Ramos (cell line): ENCODE results near the gene SAMD14.

ENCODE experiments used
- in situ Hi-C: fragments of 300-500 bp; cut with MboI; formaldehyde crosslinking; loops from one replicate; pipeline ENCODE4 v1.14.3; 2022; ENCODE audit warnings: low sequenced_read_pairs; ENCODE audit not compliant: unreplicated experiment

Gene SAMD14

GRCh38 chr17:50117202-50118051, 12.5 kb downstream of the SAMD14 start:
- in situ Hi-C loops: no loop called here

GRCh38 chr17:50115756-50116155, 14.2 kb downstream of the SAMD14 start:
- in situ Hi-C loops: no loop called here

DNA sequence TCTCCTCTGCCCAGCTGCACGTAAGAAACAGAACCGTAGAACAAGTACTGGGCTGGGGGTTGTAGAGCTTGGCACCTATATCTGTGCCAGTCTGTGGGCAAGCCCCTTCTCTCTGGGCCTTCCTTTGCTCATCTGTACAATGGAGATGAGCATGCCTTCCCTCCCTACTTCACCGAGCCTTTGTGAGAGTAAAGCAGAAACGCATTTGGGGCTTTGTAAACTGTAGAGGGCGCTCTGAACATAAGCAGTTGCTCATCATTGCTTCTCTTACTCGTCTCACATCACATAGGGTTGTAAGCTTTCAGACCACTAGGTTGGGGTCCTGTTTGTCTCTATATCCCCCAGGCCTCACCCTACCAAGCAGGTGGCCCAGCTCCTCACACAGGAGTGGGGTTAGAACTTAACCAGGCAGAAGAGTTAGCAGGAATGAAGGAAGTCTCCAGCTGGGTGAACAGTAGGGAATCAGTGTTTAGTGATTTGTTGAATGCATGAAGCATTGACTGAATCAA, 15.1 kb downstream of the SAMD14 start:
- in situ Hi-C loops: no loop called here

GRCh38 chr17:50114401-50114800, 15.6 kb downstream of the SAMD14 start:
- in situ Hi-C loops: no loop called here

DNA sequence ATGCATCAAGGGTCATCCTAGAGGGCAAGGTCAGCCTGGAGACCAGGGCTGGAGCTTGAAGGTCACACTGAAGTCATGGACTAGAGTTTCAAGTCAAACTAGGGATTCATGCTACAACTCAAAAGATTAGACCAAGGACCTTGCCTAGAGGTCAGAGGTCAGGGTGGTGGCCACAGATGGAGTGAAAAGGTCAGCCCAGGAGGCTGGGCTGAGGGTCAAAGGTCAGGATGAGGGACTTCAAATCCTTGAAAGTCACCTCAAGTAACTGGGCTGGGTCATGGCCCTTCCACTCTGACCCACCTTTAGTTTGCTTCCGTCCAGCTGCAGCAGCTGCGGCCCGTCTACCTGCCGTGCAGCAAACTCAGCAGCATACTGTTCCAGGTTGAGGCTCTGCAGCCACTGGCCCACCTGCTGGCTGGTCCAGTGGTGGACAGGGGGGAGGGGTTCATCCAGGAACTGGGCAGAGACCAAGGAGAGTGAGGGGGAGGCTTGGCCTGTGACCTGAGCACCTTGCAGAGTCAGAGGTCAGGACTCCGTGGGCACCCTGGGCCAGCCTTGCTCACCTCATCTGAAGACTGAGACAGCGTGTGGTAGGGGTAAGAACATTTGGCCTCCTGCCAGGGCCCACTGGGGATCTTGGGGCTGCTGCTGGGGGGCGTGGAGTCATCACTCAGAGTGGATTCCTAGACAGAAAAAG, 16.2 kb downstream of the SAMD14 start:
- in situ Hi-C loops: no loop called here

DNA sequence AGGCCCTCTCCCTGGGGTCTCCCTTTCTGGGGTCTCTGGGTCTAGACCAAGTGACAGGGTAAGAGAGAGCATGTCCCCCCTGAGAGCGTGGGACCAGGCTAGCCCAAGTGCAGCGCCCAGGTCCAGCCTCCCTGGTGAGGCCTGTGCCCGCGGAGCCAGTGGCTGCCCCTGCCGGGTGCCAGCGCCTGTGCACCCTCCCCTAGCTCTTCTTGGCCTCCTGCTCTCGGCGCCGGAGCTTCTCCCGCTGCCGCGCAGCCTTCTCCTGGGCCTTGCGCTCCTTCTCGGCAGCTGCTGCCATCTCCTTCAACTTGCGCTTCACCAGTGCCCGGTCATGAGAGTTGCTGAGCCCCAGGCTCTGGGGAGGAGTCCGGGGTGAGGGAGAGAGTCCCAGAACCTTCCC, 17.3 kb downstream of the SAMD14 start:
- in situ Hi-C loops: no loop called here

DNA sequence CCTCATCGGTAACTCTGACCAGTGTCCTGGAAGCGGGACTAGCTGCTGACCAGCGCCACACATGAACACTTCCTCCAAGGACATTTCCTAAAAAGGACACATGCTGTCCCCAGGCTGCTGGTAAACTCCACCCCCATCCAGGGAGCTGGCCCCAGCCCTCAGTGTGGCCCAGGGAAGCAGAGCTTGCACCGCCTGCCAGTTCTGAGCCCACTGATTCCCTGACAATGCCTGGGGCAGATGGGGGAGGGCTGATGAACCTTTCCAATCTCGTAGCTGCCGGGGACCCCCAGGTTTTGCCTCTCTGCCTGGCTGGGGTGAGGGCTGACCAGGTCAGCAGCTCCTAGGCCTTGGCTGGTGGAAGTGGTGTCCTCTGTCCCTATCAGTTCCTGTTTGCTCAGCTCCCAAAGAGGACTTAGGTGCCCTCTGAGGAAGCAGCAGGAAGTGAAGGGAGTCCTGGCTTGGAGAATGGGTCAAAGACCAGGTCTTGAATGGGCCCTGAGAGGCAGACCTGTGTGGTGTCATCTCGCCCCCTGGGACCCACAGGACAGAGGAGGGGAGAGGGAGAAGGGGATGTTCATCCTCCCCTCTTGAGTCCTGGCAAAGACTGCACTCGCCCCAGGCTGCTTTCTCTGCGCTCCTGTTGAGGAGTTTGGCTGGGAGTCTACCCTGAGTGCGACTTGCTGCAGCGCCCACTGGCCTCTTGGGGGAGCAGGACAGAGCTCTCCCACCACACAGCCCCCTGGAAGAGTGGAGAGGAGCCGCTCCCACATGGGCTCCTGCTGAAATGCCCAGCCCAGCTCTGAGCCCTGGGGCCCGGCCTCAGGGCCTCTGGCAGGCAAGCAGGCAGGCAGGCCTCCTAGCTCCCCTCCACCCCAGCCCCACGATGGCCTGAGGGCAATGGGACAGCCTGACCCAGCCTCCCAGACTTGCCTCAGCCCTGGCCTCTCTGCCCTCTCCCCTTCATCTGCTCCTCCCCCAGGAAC, 18.0 kb downstream of the SAMD14 start:
- in situ Hi-C loops: no loop called here

- in situ Hi-C loops: no loop called here
Measured at GRCh38 chr17:50110591-50111349, 19.2 kb downstream of the SAMD14 start.

DNA sequence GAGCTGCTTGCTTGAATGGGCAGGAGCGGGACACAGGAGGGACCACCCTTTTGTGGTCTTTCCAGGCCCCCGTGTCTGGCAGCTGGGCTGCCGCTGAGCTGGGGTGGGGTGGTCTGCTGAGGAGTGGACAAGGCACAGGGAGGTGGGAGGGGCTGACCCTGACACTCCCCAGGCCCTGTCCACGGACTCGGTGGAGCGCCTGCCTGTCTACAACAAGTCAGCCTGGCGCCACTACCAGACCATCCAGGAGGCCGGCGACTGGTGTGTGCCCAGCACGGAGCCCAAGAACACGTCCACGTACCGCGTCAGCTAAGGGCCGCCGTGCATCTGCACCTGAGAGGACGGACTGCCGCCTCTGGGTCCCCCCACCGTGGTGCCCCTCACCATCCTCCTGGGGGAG, 20.2 kb downstream of the SAMD14 start:
- in situ Hi-C loops: no loop called here

- in situ Hi-C loops: no loop called here
Measured at GRCh38 chr17:50109207-50109606, 20.8 kb downstream of the SAMD14 start.

- in situ Hi-C loops: no loop called here
Measured at GRCh38 chr17:50108556-50108955, 21.4 kb downstream of the SAMD14 start.

- in situ Hi-C loops: no loop called here
Measured at GRCh38 chr17:50107790-50108414, 22.1 kb downstream of the SAMD14 start.

DNA sequence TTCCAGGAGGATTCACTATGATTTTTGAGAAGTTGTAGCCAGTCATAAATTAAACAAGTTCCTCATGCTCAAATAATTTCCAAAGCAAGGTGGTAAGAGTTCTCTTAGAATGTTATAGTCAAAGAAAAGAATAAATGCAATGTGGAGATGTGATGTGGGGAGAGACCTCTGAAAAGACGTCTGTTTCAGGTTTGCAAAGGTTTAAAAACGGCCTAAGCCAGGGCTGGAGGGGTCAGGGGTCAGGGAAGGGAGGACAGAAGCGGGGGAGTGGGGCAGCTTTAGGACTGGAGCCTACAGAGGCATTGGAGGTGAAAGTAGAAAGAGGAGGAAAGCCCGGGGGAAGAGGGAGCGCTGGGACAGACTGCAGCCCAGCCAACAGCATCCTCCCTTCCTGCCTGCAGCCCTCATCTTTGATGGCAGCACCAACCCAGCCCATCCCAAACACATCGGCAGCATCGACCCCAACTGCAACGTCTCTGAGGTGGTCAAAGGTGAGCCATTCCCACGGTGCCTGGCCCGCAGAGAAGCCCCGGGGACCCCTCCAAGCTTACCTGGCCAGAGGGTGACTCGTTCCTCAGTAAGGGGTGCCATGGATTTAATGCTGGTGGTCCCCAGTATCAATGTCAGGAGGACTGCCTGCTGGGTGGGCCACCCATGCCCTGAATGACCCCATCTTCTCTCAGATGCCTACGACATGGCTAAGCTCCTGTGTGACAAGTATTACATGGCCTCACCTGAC, 23.4 kb downstream of the SAMD14 start:
- in situ Hi-C loops: no loop called here

DNA sequence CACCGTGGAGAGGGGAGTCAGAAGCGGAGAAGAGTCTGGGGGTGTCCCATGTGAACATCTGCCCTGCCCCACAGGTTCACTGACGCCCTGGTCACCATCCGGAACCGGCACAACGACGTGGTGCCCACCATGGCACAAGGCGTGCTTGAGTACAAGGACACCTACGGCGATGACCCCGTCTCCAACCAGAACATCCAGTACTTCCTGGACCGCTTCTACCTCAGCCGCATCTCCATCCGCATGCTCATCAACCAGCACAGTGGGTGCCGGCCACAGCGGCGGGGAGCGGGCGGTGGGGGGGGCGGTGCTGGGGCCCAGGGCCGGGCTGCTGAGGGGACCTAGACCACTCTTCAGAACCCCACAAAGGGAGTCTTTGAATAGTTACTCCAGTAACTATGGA, 24.1 kb downstream of the SAMD14 start:
- in situ Hi-C loops: no loop called here

DNA sequence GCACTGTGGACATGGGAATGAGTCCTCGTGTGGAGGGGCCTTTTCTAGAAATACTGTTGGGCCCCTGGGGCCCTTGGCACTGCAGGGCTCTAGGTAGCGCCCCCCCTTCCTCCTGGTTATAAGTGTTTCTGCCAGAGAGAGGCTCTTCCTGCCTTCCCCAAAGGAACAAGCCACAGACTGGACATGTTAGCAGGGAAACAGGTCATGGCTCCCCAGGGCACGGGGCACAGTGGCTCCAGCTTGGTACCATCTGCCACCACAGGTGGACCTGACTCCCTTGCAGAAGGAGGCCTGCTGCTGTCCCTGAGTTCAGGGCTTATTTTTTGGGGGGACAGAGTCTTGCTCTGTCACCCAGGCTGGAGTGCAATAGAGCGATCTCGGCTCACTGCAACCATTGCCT, 26.0 kb downstream of the SAMD14 start:
- in situ Hi-C loops: no loop called here

DNA sequence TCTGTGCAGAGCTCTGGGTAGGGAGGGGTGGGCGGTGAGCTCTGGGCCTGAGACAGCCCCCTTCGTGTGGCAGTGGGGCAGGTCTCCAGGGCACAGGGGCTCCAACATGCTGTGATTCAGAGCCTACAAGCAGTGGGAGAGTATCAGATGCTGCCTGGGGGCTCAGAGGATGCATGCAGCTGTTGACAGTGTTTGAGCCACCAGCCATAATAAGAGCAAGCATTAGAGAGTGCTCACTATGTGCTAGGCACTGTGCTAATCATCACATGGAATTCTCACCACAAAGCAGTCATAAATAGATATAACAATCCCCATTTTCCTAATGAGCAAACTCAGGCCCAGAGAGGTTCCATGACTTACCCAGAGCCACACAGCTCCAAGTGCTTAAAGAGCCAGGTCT, 26.7 kb downstream of the SAMD14 start:
- in situ Hi-C loops: no loop called here

DNA sequence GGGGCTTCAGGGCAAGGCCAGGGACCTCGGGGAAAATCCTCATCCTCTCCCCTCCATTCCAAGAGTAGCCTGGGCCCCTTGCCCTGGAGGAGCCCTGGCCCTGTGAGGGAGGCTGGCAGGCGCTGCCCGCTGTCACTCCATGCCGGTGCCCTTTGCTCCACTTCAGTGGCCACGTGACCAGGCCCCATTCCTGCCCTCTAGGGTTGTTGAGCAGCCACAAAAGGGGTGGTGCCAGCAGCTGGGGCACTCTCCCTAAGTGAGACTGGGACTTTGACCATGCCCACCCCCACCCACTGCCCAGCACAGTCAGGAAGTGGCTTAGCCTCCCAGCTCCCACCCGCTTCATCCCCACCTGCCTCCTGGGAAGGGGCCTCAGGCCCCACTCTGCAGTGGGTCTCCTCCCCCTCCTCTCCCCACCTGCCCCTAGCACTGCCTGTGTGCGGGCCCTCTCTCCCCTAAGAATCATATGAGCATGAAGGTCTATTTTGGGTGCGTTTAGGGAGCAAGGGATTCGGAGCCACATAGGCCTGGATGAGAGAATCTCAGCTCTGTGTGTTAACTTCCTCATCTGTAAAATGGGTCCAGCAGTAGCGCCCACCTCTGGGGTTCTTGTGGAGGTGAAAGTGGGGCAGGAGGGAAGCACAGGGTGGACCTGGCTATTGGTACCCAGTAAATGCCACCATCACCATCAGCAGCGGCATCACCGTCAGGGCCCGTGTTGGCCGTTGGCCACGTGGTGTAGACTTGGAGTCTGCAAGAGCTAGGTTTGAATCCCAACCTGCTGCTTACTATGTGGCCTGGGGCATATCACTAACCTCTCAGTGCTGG, 27.6 kb downstream of the SAMD14 start:
- in situ Hi-C loops: no loop called here
